Measurements from ENCODE around the gene KIR3DL2.

DNA sequence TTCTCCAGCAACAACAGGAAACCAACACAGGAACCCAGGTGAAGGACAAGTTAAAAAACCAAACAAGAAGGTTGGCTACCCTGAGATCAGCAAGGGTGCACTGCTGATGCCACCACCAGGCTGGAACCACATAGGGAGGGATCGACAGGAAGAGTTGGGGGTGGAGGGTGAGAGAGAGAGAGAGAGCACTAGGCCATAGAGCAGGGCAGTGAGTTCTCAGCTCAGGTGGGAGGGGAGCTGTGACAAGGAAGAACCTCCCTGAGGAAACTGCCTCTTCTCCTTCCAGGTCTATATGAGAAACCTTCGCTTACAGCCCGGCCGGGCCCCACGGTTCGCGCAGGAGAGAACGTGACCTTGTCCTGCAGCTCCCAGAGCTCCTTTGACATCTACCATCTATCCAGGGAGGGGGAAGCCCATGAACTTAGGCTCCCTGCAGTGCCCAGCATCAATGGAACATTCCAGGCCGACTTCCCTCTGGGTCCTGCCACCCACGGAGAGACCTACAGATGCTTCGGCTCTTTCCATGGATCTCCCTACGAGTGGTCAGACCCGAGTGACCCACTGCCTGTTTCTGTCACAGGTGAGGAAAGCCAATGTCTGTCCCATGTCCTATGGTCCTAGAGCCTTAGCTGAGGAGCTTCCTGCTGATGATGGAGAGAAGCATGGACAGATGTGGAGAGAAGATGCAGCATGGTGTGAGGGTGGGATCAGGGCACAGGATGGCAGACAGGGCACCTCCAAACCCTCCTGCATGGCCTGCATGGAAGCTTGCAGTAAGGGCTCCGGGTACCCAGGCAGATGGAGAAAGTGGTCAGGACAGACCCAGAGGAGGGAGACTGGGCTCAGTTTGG lies 44.4 kb upstream of the KIR3DL2 start:
- TF ChIP-seq, protein P1, sequence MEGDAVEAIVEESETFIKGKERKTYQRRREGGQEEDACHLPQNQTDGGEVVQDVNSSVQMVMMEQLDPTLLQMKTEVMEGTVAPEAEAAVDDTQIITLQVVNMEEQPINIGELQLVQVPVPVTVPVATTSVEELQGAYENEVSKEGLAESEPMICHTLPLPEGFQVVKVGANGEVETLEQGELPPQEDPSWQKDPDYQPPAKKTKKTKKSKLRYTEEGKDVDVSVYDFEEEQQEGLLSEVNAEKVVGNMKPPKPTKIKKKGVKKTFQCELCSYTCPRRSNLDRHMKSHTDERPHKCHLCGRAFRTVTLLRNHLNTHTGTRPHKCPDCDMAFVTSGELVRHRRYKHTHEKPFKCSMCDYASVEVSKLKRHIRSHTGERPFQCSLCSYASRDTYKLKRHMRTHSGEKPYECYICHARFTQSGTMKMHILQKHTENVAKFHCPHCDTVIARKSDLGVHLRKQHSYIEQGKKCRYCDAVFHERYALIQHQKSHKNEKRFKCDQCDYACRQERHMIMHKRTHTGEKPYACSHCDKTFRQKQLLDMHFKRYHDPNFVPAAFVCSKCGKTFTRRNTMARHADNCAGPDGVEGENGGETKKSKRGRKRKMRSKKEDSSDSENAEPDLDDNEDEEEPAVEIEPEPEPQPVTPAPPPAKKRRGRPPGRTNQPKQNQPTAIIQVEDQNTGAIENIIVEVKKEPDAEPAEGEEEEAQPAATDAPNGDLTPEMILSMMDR (IDR thresholded peaks at IDR 0.05), result no peak
- no peak for TF ChIP-seq EP300 (IDR thresholded peaks at IDR 0.05; ENCODE audit: low read depth)
- TF ChIP-seq POLR2A (IDR thresholded peaks at IDR 0.05), result no peak
